Measurements from ENCODE around the gene COL20A1.

The COL20A1 gene

DNA sequence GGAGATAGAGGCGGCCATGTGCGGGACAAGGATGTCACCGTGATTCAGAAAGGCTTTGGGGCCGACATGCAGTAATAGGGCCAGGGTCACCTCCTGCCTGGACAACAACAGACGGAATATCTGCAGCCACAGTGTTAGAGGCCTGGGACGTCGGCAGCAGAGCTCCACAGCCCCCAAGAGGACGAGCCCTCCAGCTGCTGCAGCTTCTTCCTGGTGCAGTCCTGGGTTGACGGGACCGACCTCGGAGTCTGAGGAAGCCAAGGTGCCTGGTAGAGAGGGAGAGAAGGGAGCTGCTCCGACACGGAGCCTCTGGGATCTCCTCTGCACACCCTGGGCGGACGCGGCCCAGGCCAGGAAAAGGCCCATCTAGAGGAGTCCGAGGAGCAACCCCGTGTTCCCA is 91.3 kb downstream of the COL20A1 start:
- FAIRE-seq = no peak
- no peak for DNase-seq (ENCODE audit: insufficient read length, low spot score)
